ENCODE measurements around the gene C2orf49. TPM values are rescaled to one million over a fixed set of nuclear protein-coding genes. Genes with fewer than 3 reads are reported as not detected.

Gene C2orf49
- total and polyA plus RNA-seq, 2 donors (not counting 1 experiment from before 2014, with no cell fraction given) = 7.5 to 29.3 TPM

DNA sequence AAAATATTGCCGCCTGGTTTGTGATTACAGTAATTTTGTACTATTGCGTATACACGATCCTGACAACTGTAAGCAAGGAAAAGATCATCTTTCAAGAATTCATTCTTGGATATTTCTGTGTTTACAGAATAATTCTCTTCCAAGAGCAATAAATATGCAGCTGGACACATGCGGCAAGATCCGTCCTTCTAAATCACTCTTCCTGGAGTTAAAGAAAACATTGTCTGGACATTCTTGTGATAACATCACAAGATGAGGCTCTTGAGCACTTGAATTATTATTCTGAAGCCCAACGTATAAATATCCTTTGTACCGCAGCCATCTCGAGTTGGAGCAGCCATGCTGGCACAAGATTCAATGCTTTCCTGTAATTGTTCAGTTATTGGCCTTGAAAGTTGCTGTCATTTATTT, 51.6 kb downstream of the C2orf49 start:
- H3K4me3 ChIP-seq (ENCODE audit: control extremely low read depth in 1 of 5, extremely low read depth in 1 of 5, insufficient read depth in 1 of 5, low read depth in 2 of 5, low read length in 4 of 5) = no peak overlapping the region
- H3K4me3 Mint-ChIP-seq = no peak overlapping the region
- whole genome bisulfite sequencing (ENCODE audit: insufficient coverage) = 100% methylated on average over 2 of the region's 8 CpGs
- peaks cover 9% of the 10 kb centered on the region for H3K27me3 Mint-ChIP-seq
- H4K20me1 ChIP-seq (ENCODE audit: control insufficient read depth, insufficient read depth, low read length, poor library complexity, severe bottlenecking) = no peaks in the 10 kb centered on the region
- H3K27me3 ChIP-seq (replicated peaks in 1 of 4; ENCODE audit: control extremely low read depth in 1 of 4, control insufficient read depth in 3 of 4, insufficient read depth in 4 of 4, low read length in 3 of 4) = no peaks in the 10 kb centered on the region
- no peak overlapping the region for H2AFZ ChIP-seq (ENCODE audit: insufficient read depth, low read depth, low read length, poor library complexity, severe bottlenecking)
- H3K9me3 Mint-ChIP-seq (ENCODE audit: insufficient read depth) = peaks cover 4% of the 10 kb centered on the region
- H3K36me3 ChIP-seq (replicated peaks in 1 of 2; ENCODE audit: control extremely low read depth in 1 of 2, control insufficient read depth in 1 of 2, extremely low read depth in 1 of 2, insufficient read depth in 2 of 2, low read length in 1 of 2) = no peaks in the 10 kb centered on the region
- CTCF ChIA-PET = no interaction called here
- H3K4me1 Mint-ChIP-seq = no peaks in the 10 kb centered on the region
- no peak for DNase-seq
- POLR2A ChIA-PET = no interaction called here
- no peak overlapping the region for H3K4me2 ChIP-seq (replicated peaks; ENCODE audit: low read depth, low read length, poor library complexity, severe bottlenecking)
- H3K27ac Mint-ChIP-seq = no peak overlapping the region
- no peaks in the 10 kb centered on the region for H3K4me1 ChIP-seq (ENCODE audit: control insufficient read depth in 2 of 2, insufficient read depth in 2 of 2, low read length in 2 of 2)
- ATAC-seq (ENCODE audit: low read depth) = no peak
- H3K27ac ChIP-seq (ENCODE audit: low read length in 2 of 2) = no peak overlapping the region
- no peaks in the 10 kb centered on the region for H3K9me3 ChIP-seq (ENCODE audit: control extremely low read depth in 1 of 3, control insufficient read depth in 2 of 3, insufficient read depth in 1 of 3, low read length in 2 of 3)
- H3K9ac ChIP-seq (ENCODE audit: low read length) = no peak overlapping the region
- intact Hi-C loops (cut with micrococcal nuclease) = no loop called here
- TF ChIP-seq, protein P1, sequence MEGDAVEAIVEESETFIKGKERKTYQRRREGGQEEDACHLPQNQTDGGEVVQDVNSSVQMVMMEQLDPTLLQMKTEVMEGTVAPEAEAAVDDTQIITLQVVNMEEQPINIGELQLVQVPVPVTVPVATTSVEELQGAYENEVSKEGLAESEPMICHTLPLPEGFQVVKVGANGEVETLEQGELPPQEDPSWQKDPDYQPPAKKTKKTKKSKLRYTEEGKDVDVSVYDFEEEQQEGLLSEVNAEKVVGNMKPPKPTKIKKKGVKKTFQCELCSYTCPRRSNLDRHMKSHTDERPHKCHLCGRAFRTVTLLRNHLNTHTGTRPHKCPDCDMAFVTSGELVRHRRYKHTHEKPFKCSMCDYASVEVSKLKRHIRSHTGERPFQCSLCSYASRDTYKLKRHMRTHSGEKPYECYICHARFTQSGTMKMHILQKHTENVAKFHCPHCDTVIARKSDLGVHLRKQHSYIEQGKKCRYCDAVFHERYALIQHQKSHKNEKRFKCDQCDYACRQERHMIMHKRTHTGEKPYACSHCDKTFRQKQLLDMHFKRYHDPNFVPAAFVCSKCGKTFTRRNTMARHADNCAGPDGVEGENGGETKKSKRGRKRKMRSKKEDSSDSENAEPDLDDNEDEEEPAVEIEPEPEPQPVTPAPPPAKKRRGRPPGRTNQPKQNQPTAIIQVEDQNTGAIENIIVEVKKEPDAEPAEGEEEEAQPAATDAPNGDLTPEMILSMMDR (IDR thresholded peaks at IDR 0.05) = no peak
- TF ChIP-seq EZH2 (IDR thresholded peaks at IDR 0.05; ENCODE audit: borderline replicate concordance, insufficient read depth, low read depth, low read length, poor library complexity, severe bottlenecking) = no peak
- H3K79me2 ChIP-seq (ENCODE audit: control insufficient read depth, insufficient read depth, low read length) = no peaks in the 10 kb centered on the region

DNA sequence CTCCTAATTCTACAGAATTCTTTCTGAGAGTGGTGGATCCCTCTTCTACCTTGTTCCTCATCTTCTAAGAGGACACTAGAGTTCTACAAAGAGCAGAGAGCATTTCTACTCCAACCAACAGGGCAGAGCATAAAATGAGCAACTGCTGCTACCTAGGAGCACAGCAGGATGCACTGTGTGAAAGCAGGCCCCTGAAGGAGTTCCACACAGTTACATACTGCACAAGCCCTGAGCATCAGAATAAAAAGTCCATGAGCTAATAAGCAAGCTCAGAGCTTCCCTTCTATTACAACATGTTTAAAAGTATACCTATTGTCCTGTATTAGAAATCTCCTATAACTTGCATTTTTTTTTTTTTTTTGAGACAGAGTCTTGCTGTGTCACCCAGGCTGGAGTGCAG, 53.1 kb downstream of the C2orf49 start:
- CTCF ChIA-PET = no interaction called here
- no peak overlapping the region for H3K4me2 ChIP-seq (replicated peaks; ENCODE audit: low read depth, low read length, poor library complexity, severe bottlenecking)
- intact Hi-C loops (cut with micrococcal nuclease) = no loop called here
- no peak for TF ChIP-seq EZH2 (IDR thresholded peaks at IDR 0.05; ENCODE audit: borderline replicate concordance, insufficient read depth, low read depth, low read length, poor library complexity, severe bottlenecking)
- TF ChIP-seq, protein P1 (IDR thresholded peaks at IDR 0.05) = no peak
- H3K27me3 ChIP-seq (replicated peaks in 1 of 4; ENCODE audit: control extremely low read depth in 1 of 4, control insufficient read depth in 3 of 4, insufficient read depth in 4 of 4, low read length in 3 of 4) = peaks cover 0 to 1% (median 0%) of the 10 kb centered on the region in 4 experiments
- H3K27ac Mint-ChIP-seq = no peak overlapping the region
- H3K79me2 ChIP-seq (ENCODE audit: control insufficient read depth, insufficient read depth, low read length) = no peaks in the 10 kb centered on the region
- H3K4me3 ChIP-seq (ENCODE audit: control extremely low read depth in 1 of 5, extremely low read depth in 1 of 5, insufficient read depth in 1 of 5, low read depth in 2 of 5, low read length in 4 of 5) = no peak overlapping the region
- H4K20me1 ChIP-seq (ENCODE audit: control insufficient read depth, insufficient read depth, low read length, poor library complexity, severe bottlenecking) = no peaks in the 10 kb centered on the region
- H2AFZ ChIP-seq (ENCODE audit: insufficient read depth, low read depth, low read length, poor library complexity, severe bottlenecking) = no peak overlapping the region
- peaks cover 4% of the 10 kb centered on the region for H3K9me3 Mint-ChIP-seq (ENCODE audit: insufficient read depth)
- DNase-seq (no peak), ATAC-seq (ENCODE audit: low read depth) (no peak)
- no peaks in the 10 kb centered on the region for H3K9me3 ChIP-seq (ENCODE audit: control extremely low read depth in 1 of 3, control insufficient read depth in 2 of 3, insufficient read depth in 1 of 3, low read length in 2 of 3)
- H3K4me3 Mint-ChIP-seq = no peak overlapping the region
- H3K27me3 Mint-ChIP-seq = peaks cover 20% of the 10 kb centered on the region
- no peak overlapping the region for H3K27ac ChIP-seq (ENCODE audit: low read length in 2 of 2)
- no peak overlapping the region for H3K9ac ChIP-seq (ENCODE audit: low read length)
- no peaks in the 10 kb centered on the region for H3K36me3 ChIP-seq (replicated peaks in 1 of 2; ENCODE audit: control extremely low read depth in 1 of 2, control insufficient read depth in 1 of 2, extremely low read depth in 1 of 2, insufficient read depth in 2 of 2, low read length in 1 of 2)
- H3K4me1 Mint-ChIP-seq = no peaks in the 10 kb centered on the region
- POLR2A ChIA-PET = no interaction called here
- no peaks in the 10 kb centered on the region for H3K4me1 ChIP-seq (ENCODE audit: control insufficient read depth in 2 of 2, insufficient read depth in 2 of 2, low read length in 2 of 2)

Data from B cell (primary cell).